GM19372 (cell line): ENCODE data around the gene MAGEB17.

Experiments
- ATAC-seq: cut with Tn5 transposase; IDR thresholded peaks from one replicate; pipeline ENCODE4 v1.9.1; 2021; ENCODE audit warnings: mild to moderate bottlenecking, low read depth, moderate library complexity; ENCODE audit not compliant: unreplicated experiment

The MAGEB17 gene

GRCh38 chrX:16205840-16206239, 38.6 kb downstream of the MAGEB17 start:
- ATAC-seq: no peak

DNA sequence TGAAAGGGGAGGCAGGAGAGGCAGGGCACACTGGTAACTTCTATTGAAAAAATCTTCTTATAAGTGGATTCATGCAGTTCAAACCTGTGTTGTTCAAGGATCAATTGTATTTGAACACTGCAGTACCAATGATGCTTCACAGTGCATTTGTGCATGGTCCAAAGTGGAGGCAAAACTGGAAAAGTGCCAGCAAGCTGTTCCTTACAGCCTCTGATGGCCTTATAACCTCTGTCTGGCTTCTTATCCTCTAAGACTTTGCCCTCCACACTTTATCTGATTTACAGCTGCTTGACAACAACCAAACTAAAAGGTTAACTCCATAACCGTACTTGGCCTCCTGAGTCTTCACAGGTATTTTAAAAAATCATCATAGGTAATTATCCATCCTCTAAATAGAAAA, 40.4 kb downstream of the MAGEB17 start:
- no peak for ATAC-seq

DNA sequence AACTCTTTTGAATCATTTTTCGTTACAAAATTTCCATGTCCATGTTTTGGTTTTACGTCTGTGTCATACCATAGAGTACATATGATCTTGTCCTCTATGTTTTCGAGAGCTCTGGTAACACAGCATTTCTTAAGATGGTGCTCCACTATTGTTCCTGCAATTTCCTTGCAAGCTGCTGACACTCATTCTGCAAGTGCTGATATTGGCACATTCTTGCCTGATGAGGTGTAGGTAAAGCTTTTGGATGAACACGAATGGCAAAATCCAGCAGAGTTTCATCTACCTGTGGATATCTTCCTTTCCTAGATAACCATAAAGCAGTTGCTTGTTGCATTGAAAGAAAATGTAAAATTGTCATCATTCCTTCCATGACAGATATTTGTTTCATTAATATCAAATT, 41.3 kb downstream of the MAGEB17 start:
- ATAC-seq: no peak

DNA sequence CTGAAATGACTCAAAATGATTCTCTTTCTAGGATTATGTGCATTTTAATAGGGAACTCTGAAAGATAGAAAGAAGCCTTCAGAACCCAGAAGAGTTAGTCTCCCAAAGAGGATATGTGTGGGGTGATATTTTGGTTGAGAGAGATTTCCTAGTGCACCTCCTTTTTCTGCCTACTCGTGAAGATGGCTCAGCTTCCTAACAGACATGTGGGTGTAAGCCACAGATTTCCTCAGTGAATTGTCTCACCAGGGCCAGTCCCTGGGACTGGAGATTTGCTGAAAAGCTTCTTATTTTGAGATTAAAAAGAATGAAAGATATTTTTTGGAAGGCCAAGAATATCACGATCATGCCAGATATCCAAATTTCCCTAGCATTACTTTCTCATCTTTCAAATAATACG, 42.8 kb downstream of the MAGEB17 start:
- ATAC-seq: no peak

GRCh38 chrX:16212024-16212423, 44.7 kb downstream of the MAGEB17 start:
- ATAC-seq: no peak

GRCh38 chrX:16212436-16212835, 45.2 kb downstream of the MAGEB17 start:
- ATAC-seq: no peak

GRCh38 chrX:16213961-16214360, 46.7 kb downstream of the MAGEB17 start:
- ATAC-seq: no peak

GRCh38 chrX:16215660-16216059, 48.4 kb downstream of the MAGEB17 start:
- ATAC-seq: no peak
